GM12878 (cell line): Measurements from ENCODE around the gene NEXN. TPM values are rescaled to one million over a fixed set of nuclear protein-coding genes. Genes with fewer than 3 reads are reported as not detected.
A peak's percentile ranks its signal among the peaks of the same experiment; 100 is the strongest.

Experiments
- ATAC-seq: fragments of 200-7000 bp; cut with Tn5 transposase; 3 replicates; pipeline ENCODE4 v1.9.1; 2020; ENCODE audit warnings: mild to moderate bottlenecking, moderate library complexity
- BruUV-seq: library from RNA; stranded (reverse); fragments of 400-500 nt; replicated peaks from 2 replicates; lab custom pipeline; 2021; lab: Mats Ljungman, UMichigan
- CTCF ChIA-PET: fragments of 300-600 bp; sonication (Branson Sonifier 250); formaldehyde crosslinking; extraction: SDS; loops from one replicate; lab custom pipeline; 2021; ENCODE audit warnings: inconsistent platforms; lab: Yijun Ruan, JAX
- POLR2A ChIA-PET: fragments of 350-600 bp; formaldehyde crosslinking; extraction: SDS; loops from one replicate; lab custom pipeline; 2021; ENCODE audit warnings: inconsistent platforms; lab: Charles Lee
- RAD21 ChIA-PET: fragments of 300-600 bp; sonication (Branson Sonifier 250); formaldehyde crosslinking; loops from one replicate; lab custom pipeline; 2023; ENCODE audit warnings: antibody characterized with exemption; ENCODE audit not compliant: unreplicated experiment; lab: Charles Lee
- SMC1A ChIA-PET: fragments of 300-600 bp; sonication (Branson Sonifier 250); formaldehyde crosslinking; loops from one replicate; lab custom pipeline; 2023; ENCODE audit not compliant: unreplicated experiment, uncharacterized antibody; lab: Charles Lee
- DNase-seq: peaks from one replicate; pipeline ENCODE4 v3.0.0-alpha.2; 2011; ENCODE audit warnings: low read depth, low spot score
- FAIRE-seq: peaks from 3 replicates; lab custom pipeline; 2011; peaks lifted over from hg19 to GRCh38; lab: Jason Lieb, UNC
- H2AFZ ChIP-seq: 2 replicates; pipeline ENCODE4 v1.6.0; 2011; ENCODE audit warnings: low read depth, low read length, control low read depth; ENCODE audit not compliant: control insufficient read depth
- H3K27ac ChIP-seq: 2 replicates; pipeline ENCODE4 v1.5.1; 2011; ENCODE audit warnings: control low read depth; ENCODE audit not compliant: control insufficient read depth, insufficient read depth
- H3K27me3 ChIP-seq, 2 experiments: replicated peaks in 1 of 2; 2 replicates each; pipeline versions ENCODE4 v1.6.0 to v1.6.1; 2011; ENCODE audit warnings: low read length in 1 of 2; ENCODE audit not compliant: control insufficient read depth in 2 of 2, insufficient read depth in 2 of 2
- H3K36me3 ChIP-seq, 2 experiments: 2 replicates each; pipeline ENCODE4 v1.5.1; 2011; ENCODE audit warnings: low read length in 1 of 2; ENCODE audit not compliant: control insufficient read depth in 2 of 2, insufficient read depth in 2 of 2
- H3K4me1 ChIP-seq: 2 replicates; pipeline ENCODE4 v1.6.1; 2011; ENCODE audit warnings: mild to moderate bottlenecking, low read length, moderate library complexity, mixed read lengths; ENCODE audit not compliant: control insufficient read depth, insufficient read depth
- H3K4me2 ChIP-seq: 2 replicates; pipeline ENCODE4 v1.6.0; 2011; ENCODE audit warnings: control low read depth; ENCODE audit not compliant: control insufficient read depth, insufficient read depth
- H3K4me3 ChIP-seq: fragments of 200-600 bp; sonication (generic); 2 replicates; pipeline ENCODE4 v1.5.1; 2016
- H3K79me2 ChIP-seq: 2 replicates; pipeline ENCODE4 v1.6.0; 2011; ENCODE audit warnings: low read length; ENCODE audit not compliant: control insufficient read depth, insufficient read depth
- H3K9ac ChIP-seq: 2 replicates; pipeline ENCODE4 v1.8.0; 2011; ENCODE audit warnings: low read length, control low read depth, mixed read lengths; ENCODE audit not compliant: control insufficient read depth, insufficient read depth
- H3K9me3 ChIP-seq: replicated peaks from 3 replicates; pipeline ENCODE4 v1.5.1; 2011; ENCODE audit warnings: mild to moderate bottlenecking, low read length; ENCODE audit not compliant: control insufficient read depth, insufficient read depth
- H4K20me1 ChIP-seq: 2 replicates; pipeline ENCODE4 v1.6.0; 2011; ENCODE audit not compliant: control insufficient read depth, insufficient read depth
- ATF2 ChIP-seq: IDR thresholded peaks from 2 replicates; pipeline ENCODE4 v1.6.1; 2012; ENCODE audit warnings: low read length, inconsistent platforms
- ATF7 ChIP-seq: fragments of 450-650 bp; IDR thresholded peaks from 2 replicates; pipeline ENCODE4 v1.6.1; 2016; ENCODE audit warnings: low read depth, mild to moderate bottlenecking
- BACH1 ChIP-seq: fragments of 450-650 bp; IDR thresholded peaks from 2 replicates; pipeline ENCODE4 v1.6.1; 2017; ENCODE audit warnings: mild to moderate bottlenecking, borderline replicate concordance
- CREM ChIP-seq: IDR thresholded peaks from 2 replicates; pipeline ENCODE4 v1.6.1; 2014; ENCODE audit warnings: antibody characterized with exemption, low read depth
- FOXM1 ChIP-seq: IDR thresholded peaks from 2 replicates; pipeline ENCODE4 v1.6.1; 2012; ENCODE audit warnings: low read depth, mild to moderate bottlenecking, inconsistent platforms, low read length, moderate library complexity
- GABPA ChIP-seq: IDR thresholded peaks from 2 replicates; pipeline ENCODE4 v1.6.1; 2014; ENCODE audit warnings: antibody characterized with exemption, low read depth, mild to moderate bottlenecking, inconsistent platforms
- JUND ChIP-seq: IDR thresholded peaks from 2 replicates; pipeline ENCODE4 v1.6.1; 2012; ENCODE audit warnings: low read depth, mild to moderate bottlenecking, low read length, improper control_type of control experiment, moderate library complexity
- KDM1A ChIP-seq: fragments of 200-600 bp; sonication (generic); IDR thresholded peaks from 2 replicates; pipeline ENCODE4 v1.6.1; 2016; ENCODE audit warnings: borderline replicate concordance
- NKRF ChIP-seq: fragments of 450-650 bp; conservative IDR thresholded peaks from 2 replicates; pipeline ENCODE4 v1.6.1; 2017; ENCODE audit warnings: mild to moderate bottlenecking, moderate library complexity
- SIN3A ChIP-seq: IDR thresholded peaks from 2 replicates; pipeline ENCODE4 v1.6.1; 2012; ENCODE audit warnings: low read depth, low read length, improper control_type of control experiment
- STAT3 ChIP-seq: IDR thresholded peaks from 2 replicates; pipeline ENCODE4 v1.6.1; 2011; ENCODE audit warnings: low read depth, low read length, improper control_type of control experiment
- TAF1 ChIP-seq: IDR thresholded peaks from 2 replicates; pipeline ENCODE4 v1.6.1; 2011; ENCODE audit warnings: mild to moderate bottlenecking, low read depth, low read length, borderline replicate concordance
- TCF7 ChIP-seq: IDR thresholded peaks from 2 replicates; pipeline ENCODE4 v1.6.1; 2014; ENCODE audit warnings: antibody characterized with exemption, borderline replicate concordance
- WRNIP1 ChIP-seq: IDR thresholded peaks from 2 replicates; pipeline ENCODE4 v1.6.1; 2011; ENCODE audit warnings: low read depth, low read length, improper control_type of control experiment, borderline replicate concordance
- ZNF274 ChIP-seq: IDR thresholded peaks from one replicate; pipeline ENCODE4 v1.8.0; 2011; ENCODE audit not compliant: insufficient read length, insufficient read depth
- ZNF687 ChIP-seq: fragments of 450-650 bp; IDR thresholded peaks from 2 replicates; pipeline ENCODE4 v1.6.1; 2017; ENCODE audit warnings: mild to moderate bottlenecking, moderate library complexity
- WGBS: methylation state at CpG from one replicate; pipeline ENCODE4 v1.1.6; 2016; ENCODE audit warnings: low lambda C conversion rate; ENCODE audit not compliant: insufficient replicate concordance, insufficient coverage; ENCODE audit errors: missing lambda C conversion rate; 5-methylcytosine and 5-hydroxymethylcytosine counted together
- in situ Hi-C: fragments of 300-500 bp; cut with MboI; formaldehyde crosslinking; loops from 9 replicates; pipeline ENCODE4 v1.14.3; 2018; ENCODE audit warnings: mixed read lengths
- intact Hi-C: fragments of 100-400 bp; cut with micrococcal nuclease; formaldehyde crosslinking; loops from one replicate; pipeline ENCODE4 v1.14.2; 2022; ENCODE audit not compliant: unreplicated experiment
- polyA plus RNA-seq, 11 experiments: library from polyadenylated mRNA; depleted of rRNA in 4 of 11; unstranded in 6 of 11; stranded (reverse) in 5 of 11; fragments of >200 nt; fragmentation: Nextera tagmentation in 4 of 11; fragmentation: Illumina TruSeq in 1 of 11; extraction: Ambion mirVana in 4 of 11; extraction: Trizol in 1 of 11; gene quantifications; 1 replicate in 1 of 11; 2 replicates in 10 of 11; pipeline versions ENCODE4 v1.2.1 to v1.2.3, GENCODE V29; 2011 to 2016; ENCODE audit warnings: inconsistent platforms in 2 of 11, missing spikeins in 2 of 11, low read depth in 1 of 11
- total RNA-seq, 4 experiments: library from RNA; depleted of rRNA in 3 of 4; stranded (reverse); fragments of >200 nt in 3 of 4; fragmentation: Illumina TruSeq in 1 of 4; extraction: Trizol in 1 of 4; gene quantifications; 2 replicates each; pipeline versions ENCODE4 v1.2.1 to v1.2.3, GENCODE V29; 2013 to 2021

NEXN gene
- total and polyA plus RNA-seq, 10 of the 15 experiments (the other 5 are each of a cell fraction or from before 2014, with no cell fraction given) = 2.5 to 46.6 (median 15.4) TPM

GRCh38 chr1:77977989-77978292, 89.5 kb downstream of the NEXN start:
- Histone ChIP-seq H3K9ac (peak overlapping the region; percentile 100), H3K27ac (peak overlapping the region; percentile 100), H3K4me3 (peak overlapping the region; percentile 95), H2AFZ (no peak overlapping the region), H3K36me3 (peaks cover 0 to 13% of the 10 kb centered on the region in 2 experiments; a peak in 1 of 4 replicates), H3K79me2 (peaks cover 87% of the 10 kb centered on the region), H3K9me3 (no peaks in the 10 kb centered on the region; the same call in 2 of the 3 replicates), H3K4me2 (peak overlapping the region; percentile 86), H4K20me1 (peaks cover 13% of the 10 kb centered on the region; the same call in 1 of the 2 replicates), H3K27me3 (no peaks in the 10 kb centered on the region), H3K4me1 (no peaks in the 10 kb centered on the region; the same call in 1 of the 2 replicates)
- TF ChIP-seq KDM1A = no peak
- 0 out of 2 replicates have a peak, but pooled peaks have one; percentile 37 for TF ChIP-seq SIN3A
- TF ChIP-seq TAF1 = peak; percentile 96; the same call in 1 of the 2 replicates
- no peak for TF ChIP-seq GABPA
- TF ChIP-seq ATF2 = peak; percentile 74
- TF ChIP-seq ZNF274 = no peak
- TF ChIP-seq TCF7 = peak; percentile 65; the same call in 1 of the 2 replicates
- TF ChIP-seq FOXM1 = no peak
- peak; percentile 87; the same call in 1 of the 2 replicates for TF ChIP-seq ATF7
- TF ChIP-seq WRNIP1 = no peak
- 0 out of 2 replicates have a peak, but pooled peaks have one; percentile 29 for TF ChIP-seq ZNF687
- no peak for TF ChIP-seq STAT3
- TF ChIP-seq BACH1 = peak; percentile 44; the same call in 1 of the 2 replicates
- peak; percentile 68; the same call in 1 of the 2 replicates for TF ChIP-seq CREM
- 0 out of 2 replicates have a peak, but pooled peaks have one; percentile 19 for TF ChIP-seq JUND
- 0 out of 2 replicates have a peak, but pooled peaks have one; percentile 10 for TF ChIP-seq NKRF
- BruUV-seq = no TSS peak
- SMC1A ChIA-PET = interaction anchor here (1.0 to 4.5 kb wide), 12 partner anchors 10 to 672 kb away, joined by 3 to 89 read pairs (median 4); partner anchors contain the start of genes DNAJB4, IFI44 and MIGA1
- WGBS = 2% methylated on average over 5 of the region's 5 CpGs
- RAD21 ChIA-PET = interaction anchor here (0.8 to 9.7 kb wide), 6 partner anchors 20 to 644 kb away, joined by 3 to 158 read pairs (median 4); partner anchors contain the start of genes DNAJB4 and IFI44L
- in situ Hi-C loops (no loop called here), intact Hi-C loops (loop anchor here (2.0 to 5.0 kb wide), 6 partner anchors 137 to 1041 kb away; partner anchors contain the start of genes IFI44L and ZZZ3)
- no peak for ATAC-seq
- FAIRE-seq = no peak
- CTCF ChIA-PET = interaction anchor here (1.1 to 5.6 kb wide), 8 partner anchors 10 to 643 kb away, joined by 3 to 73 read pairs (median 7); partner anchors contain the start of genes DNAJB4 and IFI44L
- no peak for DNase-seq
- POLR2A ChIA-PET = interaction anchor here (0.6 to 11.4 kb wide), 7 partner anchors 9 to 643 kb away, joined by 3 to 312 read pairs (median 4); partner anchors contain the start of gene DNAJB4
